ENCODE measurements around the gene MUC12. TPM values are rescaled to one million over a fixed set of nuclear protein-coding genes. Genes with fewer than 3 reads are reported as not detected.
A peak's percentile ranks its signal among the peaks of the same experiment; 100 is the strongest.

MUC12 gene
- total RNA-seq, 1 experiment from 2014 or later: 0.64 TPM

- POLR2A ChIA-PET: no interaction called here
- Histone ChIP-seq H3K4me1 (ENCODE audit: control insufficient read depth in 1 of 2, insufficient read depth in 2 of 2, low read length in 2 of 2) (peaks cover 6 to 23% of the 10 kb centered on the region in 2 experiments; a peak in 3 of 4 replicates), H3K79me2 (ENCODE audit: insufficient read depth, low read length) (no peaks in the 10 kb centered on the region), H3K9me3 (ENCODE audit: control insufficient read depth in 1 of 2, insufficient read depth in 1 of 2, low read depth in 1 of 2, low read length in 2 of 2) (no peaks in the 10 kb centered on the region), H3K4me3 (replicated peaks in 1 of 2; ENCODE audit: low read depth in 1 of 2, low read length in 2 of 2) (peak overlapping the region; percentile 58 to 63), H3K4me2 (ENCODE audit: low read length) (peak overlapping the region; percentile 82), H3K27ac (ENCODE audit: low read depth, low read length) (peak overlapping the region; percentile 61; the same call in 1 of the 2 replicates), H3K9me2 (ENCODE audit: insufficient read depth) (no peaks in the 10 kb centered on the region), H3K27me3 (ENCODE audit: insufficient read depth, low read length) (peaks cover 25% of the 10 kb centered on the region; the same call in 1 of the 2 replicates), H4K20me1 (ENCODE audit: insufficient read depth) (no peaks in the 10 kb centered on the region), H2AFZ (ENCODE audit: low read depth, low read length, poor library complexity, severe bottlenecking) (peak overlapping the region; percentile 96), H3K9ac (ENCODE audit: low read length) (peak overlapping the region; percentile 63), H3K36me3 (ENCODE audit: control insufficient read depth in 1 of 2, insufficient read depth in 2 of 2, low read length in 2 of 2) (no peaks in the 10 kb centered on the region)
- CTCF ChIA-PET: interaction anchor here (0.6 to 1.3 kb wide), 9 partner anchors 10 to 317 kb away, joined by 3 to 7 read pairs (median 3); partner anchors contain the start of genes UFSP1 and VGF
- TF ChIP-seq POLR2AphosphoS5 (IDR thresholded peaks at IDR 0.05; ENCODE audit: low read depth, low read length) (peak; percentile 82), CEBPB (IDR thresholded peaks at IDR 0.05; ENCODE audit: low read depth) (no peak), ZNF274 (IDR thresholded peaks at IDR 0.05; ENCODE audit: low read depth, low read length) (no peak), ZFX (IDR thresholded peaks at IDR 0.05) (0 out of 2 replicates have a peak, but pooled peaks have one; percentile 35), YY1 (IDR thresholded peaks at IDR 0.05; ENCODE audit: extremely low read depth, insufficient replicate concordance, low read depth, low read length) (peak; percentile 80), FOSL1 (IDR thresholded peaks at IDR 0.05; ENCODE audit: low read depth) (no peak), SIN3A (IDR thresholded peaks at IDR 0.05; ENCODE audit: low read depth) (no peak), RAD21 (IDR thresholded peaks at IDR 0.05; ENCODE audit: low read depth) (no peak), EZH2 (IDR thresholded peaks at IDR 0.05) (no peak), REST (IDR thresholded peaks at IDR 0.05; ENCODE audit: low read depth) (no peak), POLR2A (IDR thresholded peaks at IDR 0.05; ENCODE audit: borderline replicate concordance, extremely low read depth, insufficient read depth, insufficient read length) (no peak), SRF (IDR thresholded peaks at IDR 0.05; ENCODE audit: low read depth) (no peak), EZH2phosphoT487 (IDR thresholded peaks at IDR 0.05; ENCODE audit: borderline replicate concordance) (no peak), CTCF (IDR thresholded peaks at IDR 0.05 in 2 of 3, conservative IDR thresholded peaks at IDR 0.05 in 1 of 3; ENCODE audit: borderline replicate concordance in 1 of 3, insufficient read depth in 1 of 3, low read depth in 2 of 3, low read length in 2 of 3) (peak in 2 of 3 experiments; percentile 97 to 99; a peak in 4 of 6 replicates), ZBTB33 (IDR thresholded peaks at IDR 0.05; ENCODE audit: extremely low read depth, insufficient replicate concordance, low read length) (no peak), EGR1 (IDR thresholded peaks at IDR 0.05; ENCODE audit: low read depth) (no peak), TCF7L2 (IDR thresholded peaks at IDR 0.05; ENCODE audit: borderline replicate concordance, extremely low read depth, insufficient read depth, insufficient read length) (peak; percentile 51), ATF3 (IDR thresholded peaks at IDR 0.05) (no peak)
- DNase-seq (ENCODE audit: low read depth, low spot score): peak; percentile 91
- RAD21 ChIA-PET (ENCODE audit: low non-redundant PET in 1 of 2, low total read pairs in 2 of 2, uncharacterized antibody in 2 of 2, unreplicated experiment in 2 of 2): interaction anchor here in 1 of 2 experiments (0.6 kb wide), 1 partner anchor 105 kb away, joined by 3 read pairs; no protein-coding TSS in a partner anchor
- BruUV-seq (replicated peaks): no TSS peak
- intact Hi-C loops (cut with micrococcal nuclease): loop anchor here (1.0 to 10.0 kb wide), 5 partner anchors 93 to 317 kb away; no protein-coding TSS in a partner anchor
- peak; percentile 91 for ATAC-seq
Observed at GRCh38 chr7:100965723-100966541, 3.4 kb upstream of the MUC12 start.

Measured in HCT116 (cell line).